H9 (cell line): ENCODE data around the gene ADCY5. TPM values are rescaled to one million over a fixed set of nuclear protein-coding genes. Genes with fewer than 3 reads are reported as not detected.

ENCODE experiments used
- DNase-seq: peaks from one replicate; pipeline ENCODE4 v3.0.0-alpha.2; 2017
- H2AFZ ChIP-seq: one replicate; pipeline ENCODE4 v1.6.1; 2013; ENCODE audit warnings: mild to moderate bottlenecking, low read length, control low read depth, moderate library complexity
- H2AK5ac ChIP-seq: 2 replicates; pipeline ENCODE4 v1.6.1; 2013; ENCODE audit warnings: low read length, control low read depth, mixed read lengths; ENCODE audit not compliant: insufficient read length
- H2BK120ac ChIP-seq: one replicate; pipeline ENCODE4 v1.6.1; 2013; ENCODE audit warnings: low read depth, mild to moderate bottlenecking, low read length, control low read depth, inconsistent platforms; ENCODE audit not compliant: poor library complexity, severe bottlenecking
- H2BK12ac ChIP-seq: 2 replicates; pipeline ENCODE4 v1.6.1; 2013; ENCODE audit warnings: low read length, control low read depth, mixed read lengths, low read depth; ENCODE audit not compliant: insufficient read length
- H2BK15ac ChIP-seq: 2 replicates; pipeline ENCODE4 v1.6.1; 2013; ENCODE audit warnings: low read depth, low read length, control low read depth
- H2BK20ac ChIP-seq: one replicate; pipeline ENCODE4 v1.6.1; 2013; ENCODE audit warnings: low read depth, mild to moderate bottlenecking, low read length, control low read depth, inconsistent platforms; ENCODE audit not compliant: poor library complexity, severe bottlenecking
- H2BK5ac ChIP-seq: 2 replicates; pipeline ENCODE4 v1.6.1; 2013; ENCODE audit warnings: low read length, control low read depth, mixed read lengths; ENCODE audit not compliant: insufficient read length
- H3K14ac ChIP-seq: 2 replicates; pipeline ENCODE4 v1.6.1; 2013; ENCODE audit warnings: low read length, control low read depth; ENCODE audit not compliant: insufficient read depth
- H3K18ac ChIP-seq: 2 replicates; pipeline ENCODE4 v1.6.1; 2013; ENCODE audit warnings: low read depth, mild to moderate bottlenecking, mixed read lengths, low read length, control low read depth; ENCODE audit not compliant: insufficient read length
- H3K23ac ChIP-seq: 2 replicates; pipeline ENCODE4 v1.6.1; 2013; ENCODE audit warnings: low read length, control low read depth, mixed read lengths, low read depth; ENCODE audit not compliant: insufficient read length
- H3K23me2 ChIP-seq: 2 replicates; pipeline ENCODE4 v1.6.1; 2013; ENCODE audit warnings: low read depth, mild to moderate bottlenecking, mixed read lengths, low read length, control low read depth; ENCODE audit not compliant: insufficient read length, poor library complexity, severe bottlenecking
- H3K27ac ChIP-seq: 2 replicates; pipeline ENCODE4 v1.5.1; 2013; ENCODE audit warnings: low read length, control low read depth, mixed read lengths, low read depth; ENCODE audit not compliant: insufficient read length
- H3K27me3 ChIP-seq: 2 replicates; pipeline ENCODE4 v1.6.1; 2013; ENCODE audit warnings: low read length, control low read depth, inconsistent platforms; ENCODE audit not compliant: insufficient read depth
- H3K4ac ChIP-seq: 2 replicates; pipeline ENCODE4 v1.6.1; 2013; ENCODE audit warnings: low read depth, mild to moderate bottlenecking, control low read depth, inconsistent platforms, low read length, moderate library complexity
- H3K4me1 ChIP-seq: 2 replicates; pipeline ENCODE4 v1.6.1; 2013; ENCODE audit warnings: low read length, control low read depth, inconsistent platforms; ENCODE audit not compliant: insufficient read depth
- H3K4me2 ChIP-seq: 2 replicates; pipeline ENCODE4 v1.6.1; 2013; ENCODE audit warnings: low read length, control low read depth, mixed read lengths; ENCODE audit not compliant: insufficient read length, insufficient read depth
- H3K56ac ChIP-seq: 2 replicates; pipeline ENCODE4 v1.6.1; 2013; ENCODE audit warnings: low read depth, mild to moderate bottlenecking, mixed read lengths, low read length, control low read depth; ENCODE audit not compliant: insufficient read length
- H3K79me1 ChIP-seq: 2 replicates; pipeline ENCODE4 v1.6.1; 2013; ENCODE audit warnings: low read depth, mild to moderate bottlenecking, moderate library complexity, low read length, control low read depth, inconsistent platforms; ENCODE audit not compliant: insufficient read depth, poor library complexity, severe bottlenecking
- H3K79me2 ChIP-seq: 2 replicates; pipeline ENCODE4 v1.6.1; 2013; ENCODE audit warnings: low read length, control low read depth, inconsistent platforms; ENCODE audit not compliant: insufficient read depth
- H3K9ac ChIP-seq: 2 replicates; pipeline ENCODE4 v1.6.1; 2013; ENCODE audit warnings: low read length, control low read depth, mixed read lengths; ENCODE audit not compliant: insufficient read length; ENCODE audit errors: extremely low read depth
- H3K9me3 ChIP-seq: one replicate; pipeline ENCODE4 v1.6.1; 2013; ENCODE audit warnings: low read depth, low read length, inconsistent platforms; ENCODE audit not compliant: control insufficient read depth
- H3T11ph ChIP-seq: one replicate; pipeline ENCODE4 v1.6.1; 2013; ENCODE audit warnings: mild to moderate bottlenecking, low read length, control low read depth, inconsistent platforms
- H4K20me1 ChIP-seq: one replicate; pipeline ENCODE4 v1.6.1; 2013; ENCODE audit not compliant: control insufficient read depth, insufficient read length, insufficient read depth
- H4K5ac ChIP-seq: 2 replicates; pipeline ENCODE4 v1.6.1; 2013; ENCODE audit warnings: low read depth, mild to moderate bottlenecking, mixed read lengths, low read length, control low read depth; ENCODE audit not compliant: insufficient read length
- H4K8ac ChIP-seq: replicated peaks from 2 replicates; pipeline ENCODE4 v1.6.1; 2013; ENCODE audit warnings: low read length, control low read depth, mixed read lengths, low read depth; ENCODE audit not compliant: insufficient read length
- H4K91ac ChIP-seq: 2 replicates; pipeline ENCODE4 v1.6.1; 2013; ENCODE audit warnings: low read depth, mild to moderate bottlenecking, moderate library complexity, mixed read lengths, low read length, control low read depth; ENCODE audit not compliant: insufficient read length
- H3K27ac Mint-ChIP-seq, 3 experiments: 2 replicates in 2 of 3; 3 replicates in 1 of 3; pipeline ENCODE4 v1.8.0; 2020 to 2021; ENCODE audit warnings: mixed read lengths in 3 of 3, mild to moderate bottlenecking in 1 of 3, moderate library complexity in 1 of 3
- H3K27me3 Mint-ChIP-seq: 2 replicates; pipeline ENCODE4 v1.8.0; 2021; ENCODE audit warnings: low read depth, mild to moderate bottlenecking, moderate library complexity, mixed read lengths
- H3K36me3 Mint-ChIP-seq, 3 experiments: 2 replicates in 2 of 3; 3 replicates in 1 of 3; pipeline ENCODE4 v1.8.0; 2020 to 2021; ENCODE audit warnings: low read depth in 3 of 3, mixed read lengths in 3 of 3; ENCODE audit not compliant: insufficient read depth in 1 of 3
- H3K4me1 Mint-ChIP-seq, 2 experiments: 2 replicates each; pipeline ENCODE4 v1.8.0; 2020; ENCODE audit warnings: mixed read lengths in 2 of 2
- H3K4me3 Mint-ChIP-seq, 2 experiments: 2 replicates in 1 of 2; 3 replicates in 1 of 2; pipeline ENCODE4 v1.8.0; 2020 to 2021; ENCODE audit warnings: mild to moderate bottlenecking in 2 of 2, mixed read lengths in 2 of 2, moderate library complexity in 1 of 2
- H3K9me3 Mint-ChIP-seq, 2 experiments: 2 replicates in 1 of 2; 3 replicates in 1 of 2; pipeline ENCODE4 v1.8.0; 2020; ENCODE audit warnings: mild to moderate bottlenecking in 2 of 2, mixed read lengths in 2 of 2, moderate library complexity in 1 of 2
- WGBS: extraction: QIAGEN DNeasy Blood & Tissue Kit; methylation state at CpG from one replicate; pipeline ENCODE4 v1.1.7; 2013; ENCODE audit warnings: missing lambda C conversion rate, low lambda C conversion rate, mixed read lengths; ENCODE audit not compliant: insufficient read length; ENCODE audit errors: extremely low coverage; 5-methylcytosine and 5-hydroxymethylcytosine counted together
- total RNA-seq: library from RNA; stranded (reverse); gene quantifications from 2 replicates; pipeline ENCODE4 v1.2.1, GENCODE V29; 2021
- TF ChIP-seq, protein P1 (sequence below): fragments of 200-600 bp; sonication (generic); conservative IDR thresholded peaks from 3 replicates; pipeline ENCODE4 v1.8.0; 2021; ENCODE audit warnings: antibody characterized with exemption, mild to moderate bottlenecking

Gene ADCY5
- total RNA-seq, 1 experiment from 2014 or later: 5.0 TPM

DNA sequence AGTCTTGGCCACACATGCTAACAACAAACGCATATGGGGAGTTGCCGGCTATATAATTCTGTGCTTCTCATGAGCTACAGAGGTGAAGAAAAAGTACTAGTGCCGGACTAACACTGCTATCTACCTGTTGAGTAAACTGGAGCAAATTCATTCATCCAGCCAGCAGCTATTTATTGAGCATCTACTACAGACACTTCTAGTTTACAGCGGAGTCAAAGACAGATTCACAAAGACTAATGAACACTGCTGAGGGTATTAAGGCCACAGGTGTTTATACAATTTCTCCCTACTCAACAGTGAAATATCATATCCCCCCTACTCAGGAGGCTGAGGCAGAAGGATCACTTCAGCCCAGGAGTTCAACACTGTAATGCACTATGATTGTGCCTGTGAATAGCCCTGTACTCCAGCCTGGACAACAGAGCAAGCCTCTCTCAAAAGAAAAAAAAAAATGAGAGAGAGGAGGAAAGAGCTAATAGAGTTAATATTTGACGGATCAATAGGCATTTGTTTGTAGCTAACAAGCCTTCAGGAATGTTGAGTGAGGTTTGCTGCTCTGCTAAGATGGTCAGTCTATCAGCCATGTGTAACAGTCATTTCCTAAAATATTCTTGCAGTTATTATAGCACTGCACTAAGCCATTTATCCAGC, 17.8 kb downstream of the ADCY5 start:
- H4K91ac ChIP-seq: no peak overlapping the region
- no peak overlapping the region for H3K18ac ChIP-seq
- H3K56ac ChIP-seq: no peak overlapping the region
- H4K5ac ChIP-seq: no peak overlapping the region
- H2BK20ac ChIP-seq: no peak overlapping the region
- H3K27me3 ChIP-seq: no peaks in the 10 kb centered on the region
- no peak overlapping the region for H3K4ac ChIP-seq
- TF ChIP-seq, protein P1, sequence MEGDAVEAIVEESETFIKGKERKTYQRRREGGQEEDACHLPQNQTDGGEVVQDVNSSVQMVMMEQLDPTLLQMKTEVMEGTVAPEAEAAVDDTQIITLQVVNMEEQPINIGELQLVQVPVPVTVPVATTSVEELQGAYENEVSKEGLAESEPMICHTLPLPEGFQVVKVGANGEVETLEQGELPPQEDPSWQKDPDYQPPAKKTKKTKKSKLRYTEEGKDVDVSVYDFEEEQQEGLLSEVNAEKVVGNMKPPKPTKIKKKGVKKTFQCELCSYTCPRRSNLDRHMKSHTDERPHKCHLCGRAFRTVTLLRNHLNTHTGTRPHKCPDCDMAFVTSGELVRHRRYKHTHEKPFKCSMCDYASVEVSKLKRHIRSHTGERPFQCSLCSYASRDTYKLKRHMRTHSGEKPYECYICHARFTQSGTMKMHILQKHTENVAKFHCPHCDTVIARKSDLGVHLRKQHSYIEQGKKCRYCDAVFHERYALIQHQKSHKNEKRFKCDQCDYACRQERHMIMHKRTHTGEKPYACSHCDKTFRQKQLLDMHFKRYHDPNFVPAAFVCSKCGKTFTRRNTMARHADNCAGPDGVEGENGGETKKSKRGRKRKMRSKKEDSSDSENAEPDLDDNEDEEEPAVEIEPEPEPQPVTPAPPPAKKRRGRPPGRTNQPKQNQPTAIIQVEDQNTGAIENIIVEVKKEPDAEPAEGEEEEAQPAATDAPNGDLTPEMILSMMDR: no peak
- H3K4me3 Mint-ChIP-seq: no peak overlapping the region
- H3K27ac ChIP-seq: no peak overlapping the region
- H3K14ac ChIP-seq: no peak overlapping the region
- H3K79me1 ChIP-seq: no peaks in the 10 kb centered on the region
- no peak overlapping the region for H3K27ac Mint-ChIP-seq
- H3K36me3 Mint-ChIP-seq: no peaks in the 10 kb centered on the region
- no peaks in the 10 kb centered on the region for H3K9me3 ChIP-seq
- WGBS: no CpG with 5 or more reads among the region's 5 CpGs
- no peak overlapping the region for H2BK120ac ChIP-seq
- no peak for DNase-seq
- no peaks in the 10 kb centered on the region for H3K79me2 ChIP-seq
- no peaks in the 10 kb centered on the region for H3K23me2 ChIP-seq
- no peak overlapping the region for H3K23ac ChIP-seq
- H3K27me3 Mint-ChIP-seq: peaks cover 7% of the 10 kb centered on the region
- H3K4me1 Mint-ChIP-seq: peaks cover 2% of the 10 kb centered on the region in 2 experiments; a peak in 2 of 4 replicates
- no peak overlapping the region for H2BK5ac ChIP-seq
- H2AFZ ChIP-seq: no peak overlapping the region
- no peak overlapping the region for H3K9ac ChIP-seq
- no peaks in the 10 kb centered on the region for H3K4me1 ChIP-seq
- no peak overlapping the region for H2AK5ac ChIP-seq
- H2BK12ac ChIP-seq: no peak overlapping the region
- H3T11ph ChIP-seq: no peak overlapping the region
- H4K20me1 ChIP-seq: no peaks in the 10 kb centered on the region
- H3K4me2 ChIP-seq: no peak overlapping the region
- H4K8ac ChIP-seq: no peak overlapping the region
- no peak overlapping the region for H2BK15ac ChIP-seq
- no peaks in the 10 kb centered on the region for H3K9me3 Mint-ChIP-seq
